GM19035 (cell line): Measurements from ENCODE around the gene CD300C.
"Not testable (repeated sequence)": the region's sequence is repeated elsewhere in the genome, so short reads cannot be mapped to it uniquely, and the experiment has no call there.

ENCODE experiments used
- ATAC-seq: cut with Tn5 transposase; IDR thresholded peaks from one replicate; pipeline ENCODE4 v1.9.1; 2021; ENCODE audit not compliant: unreplicated experiment

The CD300C gene

DNA sequence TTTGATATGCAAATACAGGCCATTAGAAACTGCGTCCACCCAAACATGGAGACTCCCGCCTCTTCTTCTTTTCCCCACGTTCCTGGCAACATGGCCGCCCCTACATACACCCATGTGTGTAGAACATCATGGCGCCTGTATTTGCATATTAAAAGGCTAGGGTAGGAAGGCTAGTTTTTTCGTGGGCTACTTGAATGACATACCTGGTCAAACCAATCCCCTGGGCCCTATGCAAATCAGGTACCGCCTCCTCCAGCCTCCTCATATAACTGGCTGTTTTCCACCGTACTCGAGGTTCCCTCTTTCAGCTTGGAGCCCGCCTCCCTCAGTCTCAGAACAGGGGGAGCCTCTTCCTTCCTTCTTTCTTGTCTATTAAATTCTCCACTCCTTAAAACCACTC lies 13.8 kb downstream of the CD300C start:
- ATAC-seq = no peak

DNA sequence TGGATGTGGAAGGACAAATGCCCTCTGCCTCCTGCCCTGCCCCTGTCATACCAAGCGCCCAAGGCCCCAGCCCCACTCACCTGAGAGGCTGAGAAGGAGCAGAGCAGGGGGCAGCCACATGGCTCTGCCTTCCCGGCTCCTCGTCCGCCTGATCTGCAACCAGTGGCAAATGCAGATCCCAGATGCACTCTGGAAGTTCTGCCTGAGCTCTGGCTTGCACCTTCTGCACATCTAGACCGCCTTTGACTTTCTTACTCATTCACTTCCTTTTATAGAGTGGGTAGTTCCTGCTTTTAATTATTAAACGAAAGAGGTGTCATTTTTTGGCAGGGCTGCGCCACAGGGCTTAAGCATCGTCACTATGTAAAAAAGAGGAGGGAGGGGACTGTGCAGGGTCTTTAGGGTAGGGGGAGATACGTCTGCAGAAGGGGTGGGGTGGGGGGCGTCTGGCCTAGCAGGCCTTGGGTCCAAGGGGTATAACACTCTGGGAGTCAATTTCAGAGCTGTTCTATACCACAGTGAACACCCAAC lies 14.6 kb downstream of the CD300C start, which contains the start of gene CD300LB:
CD300LB (minus strand) TSS at position 245 of the 531 bp plus-strand sequence; CDS start at position 120, 125 bp downstream.
- ATAC-seq = no peak

DNA sequence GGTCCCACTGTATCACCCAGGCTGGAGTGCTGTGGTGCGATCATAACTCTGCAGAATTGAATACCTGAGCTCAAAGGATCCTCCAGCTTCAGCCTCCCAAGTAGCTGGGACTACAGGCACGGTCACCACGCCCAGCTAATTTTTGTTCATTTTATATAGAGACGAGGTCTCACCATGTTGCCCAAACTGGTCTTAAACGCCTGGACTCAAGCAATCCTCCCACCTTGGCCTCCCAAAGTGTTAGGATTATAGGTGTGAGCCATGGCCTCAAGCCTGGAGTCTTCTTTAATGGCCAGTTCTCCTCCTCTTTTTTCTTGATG lies 15.1 kb downstream of the CD300C start:
- no peak for ATAC-seq

DNA sequence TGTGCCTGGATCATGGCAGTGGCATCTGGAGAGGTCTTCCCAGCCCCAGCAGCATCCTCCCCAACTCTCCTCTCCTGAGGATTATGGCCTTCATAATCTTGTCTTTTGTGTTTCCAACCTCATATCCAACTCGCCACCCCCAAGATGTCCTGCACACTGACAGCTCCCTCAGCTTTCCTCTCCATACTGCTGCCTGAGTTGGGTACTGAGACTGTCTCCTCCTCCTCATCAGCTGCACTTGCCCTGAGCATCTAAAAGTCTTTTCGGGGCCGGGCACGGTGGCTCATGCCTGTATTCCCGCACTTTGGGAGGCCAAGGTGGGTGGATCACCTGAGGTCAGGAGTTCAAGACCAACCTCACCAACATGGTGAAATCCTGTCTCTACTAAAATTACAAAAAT lies 16.7 kb downstream of the CD300C start:
- no peak for ATAC-seq

DNA sequence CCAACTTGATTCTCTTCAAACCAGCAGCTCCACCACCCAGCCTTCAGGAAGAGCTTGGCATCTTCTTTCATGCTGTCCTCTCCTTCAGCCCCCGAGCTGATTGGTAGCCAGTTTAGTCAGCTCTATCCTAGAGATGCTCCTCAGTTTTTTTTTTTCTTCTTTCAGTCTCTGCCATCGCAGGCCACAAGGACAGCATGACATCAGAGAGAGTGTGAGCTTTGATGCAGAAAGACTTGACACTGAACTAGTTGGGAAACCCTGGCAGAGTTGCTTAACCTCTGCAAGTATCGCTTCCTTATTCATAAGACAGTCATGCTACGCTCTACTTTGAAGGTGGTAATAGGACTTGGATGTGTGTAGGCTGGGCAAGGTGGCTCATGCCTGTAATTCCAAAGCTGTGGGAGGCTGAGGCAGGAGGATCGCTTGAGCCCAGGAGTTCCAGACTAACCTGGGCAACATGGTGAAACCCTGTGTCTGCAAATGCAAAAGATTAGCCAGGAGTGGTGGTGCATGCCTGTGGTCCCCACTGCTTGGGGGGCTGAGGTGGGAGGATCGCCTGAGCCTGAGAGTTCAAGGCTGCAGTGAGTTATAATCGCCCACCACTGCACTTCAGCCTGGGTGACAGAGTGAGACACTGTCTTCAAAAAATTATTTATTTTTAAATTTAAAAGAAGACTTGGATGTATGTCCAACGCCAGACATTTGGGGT lies 17.3 kb downstream of the CD300C start:
- ATAC-seq = no peak

DNA sequence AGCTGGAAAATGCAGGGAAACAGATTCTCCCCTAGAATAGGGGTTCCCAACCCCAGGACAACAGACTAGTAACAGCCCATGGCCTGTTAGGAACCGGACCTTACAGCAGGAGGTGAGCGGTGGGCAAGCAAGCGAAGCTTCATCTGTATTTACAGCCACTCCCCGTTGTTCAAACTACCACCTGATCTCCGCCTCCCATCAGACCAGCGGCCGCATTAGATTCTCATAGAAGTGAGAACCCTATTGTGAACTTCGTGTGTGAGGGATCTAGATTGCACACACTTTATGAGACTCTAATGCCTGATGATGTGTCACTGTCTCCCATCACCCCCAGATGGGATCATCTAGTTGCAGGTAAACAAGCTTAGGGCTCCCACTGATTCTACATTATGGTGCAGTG lies 18.2 kb downstream of the CD300C start:
- no peak for ATAC-seq

DNA sequence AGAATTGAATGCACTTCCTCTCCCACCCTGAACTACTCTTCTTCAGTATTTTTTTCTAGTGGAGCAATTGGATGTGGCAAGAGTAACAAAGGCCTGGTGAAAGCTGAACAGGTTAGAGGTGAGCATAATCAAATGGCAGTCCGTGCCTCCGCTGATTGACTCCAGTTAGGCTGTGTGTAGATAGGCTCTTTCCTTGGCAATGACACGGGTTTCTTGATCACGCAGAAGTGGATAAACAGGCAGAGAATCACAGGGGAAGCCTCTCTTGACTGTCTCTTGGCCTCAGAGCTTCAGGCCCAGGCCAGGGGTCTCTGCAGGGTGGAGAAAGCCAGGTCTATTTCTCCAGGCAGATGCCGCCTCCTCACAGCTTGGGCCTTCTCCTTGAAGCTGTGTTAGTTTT lies 18.8 kb downstream of the CD300C start:
- ATAC-seq = no peak

DNA sequence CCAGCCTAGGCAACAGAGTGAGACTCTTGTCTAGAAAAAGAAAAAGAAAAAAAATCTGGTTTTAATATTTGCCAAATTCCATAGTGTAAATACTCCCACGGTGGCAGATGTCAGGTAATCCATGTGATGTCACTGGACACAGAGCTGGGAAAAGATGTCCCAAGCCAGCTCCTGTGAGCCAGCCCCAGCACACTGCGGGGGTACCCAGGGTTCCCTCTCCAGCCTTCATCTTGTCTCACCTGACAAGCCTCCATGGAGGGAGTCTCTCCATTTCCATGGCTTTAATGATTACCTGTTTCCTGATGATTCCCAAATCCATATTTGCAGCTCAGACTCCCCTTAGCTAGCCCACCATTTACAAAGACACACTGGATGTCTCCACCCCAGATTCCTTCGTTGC lies 19.2 kb downstream of the CD300C start:
- no peak for ATAC-seq

DNA sequence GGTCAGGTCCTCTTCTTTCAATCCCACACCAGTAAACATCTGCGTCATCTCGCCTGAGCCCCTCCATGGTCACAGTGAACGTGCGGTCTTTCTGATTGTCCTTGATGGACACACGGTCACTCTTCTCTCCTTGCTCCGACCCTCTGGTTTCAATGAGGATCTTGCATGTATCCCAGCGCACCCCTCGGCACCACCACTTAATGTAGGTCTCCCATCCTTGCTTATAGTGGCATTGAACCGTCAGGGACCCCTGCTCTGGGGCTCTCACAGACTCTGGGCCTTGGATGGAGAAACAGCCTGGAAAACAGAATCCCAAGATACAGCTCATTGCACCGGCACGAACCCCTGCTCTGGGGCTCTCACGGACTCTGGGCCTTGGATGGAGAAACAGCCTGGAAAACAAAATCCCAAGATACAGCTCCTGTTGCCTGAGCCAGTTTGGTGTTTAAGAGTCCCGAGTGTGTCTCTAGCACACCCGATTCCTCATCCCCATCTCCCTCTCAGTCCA lies 20.1 kb downstream of the CD300C start:
- no peak for ATAC-seq

DNA sequence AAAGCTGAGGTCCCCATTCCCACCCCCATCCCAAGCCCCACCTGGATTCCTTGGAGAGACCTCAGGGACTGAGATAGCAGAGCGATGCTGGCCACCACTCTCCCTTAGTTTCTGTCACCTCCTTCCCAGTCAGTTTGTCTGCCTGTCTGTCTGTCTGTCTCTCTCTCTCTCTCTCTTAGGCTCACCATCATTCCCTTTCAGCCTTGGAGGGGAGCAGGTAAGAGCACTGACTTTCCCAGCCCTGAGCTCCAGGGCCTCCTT lies 20.5 kb downstream of the CD300C start:
- no peak for ATAC-seq

DNA sequence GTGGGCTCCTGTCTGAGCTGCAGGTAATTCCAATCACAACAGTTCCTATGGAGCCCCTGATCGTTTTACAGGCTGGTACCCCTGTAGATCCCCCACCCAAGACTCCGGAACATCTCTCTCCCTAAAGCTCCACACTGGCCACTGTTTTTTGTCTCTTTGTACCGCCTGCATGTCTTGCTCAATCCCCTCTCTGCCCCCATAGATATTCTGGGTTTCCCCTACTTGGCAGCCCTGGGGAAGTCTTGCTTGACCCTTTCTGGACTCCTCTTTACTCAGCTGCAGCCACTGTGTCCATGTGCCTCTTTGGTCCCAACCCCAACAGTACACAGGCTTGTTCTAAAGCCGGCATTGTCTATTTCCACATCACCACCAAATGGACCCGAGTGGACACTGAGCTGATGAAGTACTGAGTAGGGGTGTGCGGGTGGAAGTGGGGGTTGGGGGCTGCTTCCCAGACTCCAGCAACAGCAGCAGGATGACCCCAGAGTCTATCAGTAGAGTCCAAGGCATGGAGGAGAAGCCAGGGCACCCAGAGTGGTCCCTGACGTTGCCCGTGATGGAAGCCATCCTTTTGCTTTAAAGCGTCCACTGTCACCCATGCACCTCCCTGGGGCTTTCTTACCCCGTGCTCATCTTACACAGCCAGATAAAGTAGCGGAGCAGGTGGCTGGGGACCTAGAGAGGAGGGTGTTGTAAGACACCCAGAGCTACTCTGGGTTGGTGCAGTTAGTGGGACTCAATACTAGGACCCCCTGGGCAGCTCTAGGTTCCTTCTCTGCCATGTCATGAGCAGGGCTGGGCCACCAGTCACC lies 21.1 kb downstream of the CD300C start:
- no peak for ATAC-seq

DNA sequence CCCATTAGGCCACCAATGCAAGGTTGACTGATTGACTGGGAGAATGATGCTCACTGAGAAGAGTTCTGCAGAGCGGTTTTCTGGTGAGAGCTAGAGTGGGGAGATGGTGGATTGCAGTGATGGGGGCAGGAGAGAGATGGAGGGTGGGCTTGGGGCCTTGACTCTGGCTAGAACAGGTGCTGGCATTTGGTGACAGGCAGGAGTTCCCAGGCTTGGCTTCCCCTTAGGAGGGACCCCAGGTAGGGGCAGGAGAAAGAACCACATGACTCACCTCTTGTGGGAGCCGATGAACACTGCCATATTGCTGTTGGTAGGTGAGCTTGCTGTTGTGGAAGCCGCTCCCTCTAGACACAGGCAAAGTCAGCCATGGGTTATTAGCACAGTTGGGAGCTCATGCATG lies 22.6 kb downstream of the CD300C start:
- ATAC-seq = no peak

DNA sequence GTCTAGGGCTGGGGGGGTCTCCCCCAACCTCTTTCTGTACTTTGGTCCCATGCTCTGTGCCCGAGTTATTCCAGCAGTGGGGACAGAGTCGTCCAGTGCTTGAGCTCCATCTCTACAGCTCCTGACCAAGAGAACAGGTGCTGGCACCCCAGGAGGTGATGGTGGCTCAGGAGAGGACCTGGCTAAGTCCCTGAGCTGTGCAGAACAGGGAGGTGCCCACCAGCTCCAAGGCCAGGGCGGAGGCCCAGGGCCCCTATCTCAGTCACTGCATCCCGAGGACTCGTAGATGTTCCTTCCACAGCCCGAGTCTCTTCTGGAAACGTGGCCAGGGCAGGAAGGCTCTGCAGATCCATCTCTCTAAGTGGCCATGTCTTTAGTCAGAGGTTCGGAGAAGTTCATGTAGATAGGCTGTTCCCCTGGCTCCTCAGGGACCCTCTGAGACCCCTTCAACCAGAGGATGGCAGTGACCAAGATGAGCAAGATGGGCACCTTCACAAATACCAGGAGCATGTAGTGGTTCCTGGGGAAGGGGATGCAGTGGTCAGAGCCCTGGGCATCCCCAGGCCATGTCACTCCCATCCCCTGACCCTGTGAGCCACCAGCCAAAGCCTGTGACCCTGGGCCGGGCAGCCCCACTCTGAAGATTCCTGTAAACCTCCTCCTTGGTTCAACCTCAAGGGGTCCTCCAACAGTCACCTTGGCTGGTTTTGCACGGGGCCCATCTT lies 23.4 kb downstream of the CD300C start:
- no peak for ATAC-seq

DNA sequence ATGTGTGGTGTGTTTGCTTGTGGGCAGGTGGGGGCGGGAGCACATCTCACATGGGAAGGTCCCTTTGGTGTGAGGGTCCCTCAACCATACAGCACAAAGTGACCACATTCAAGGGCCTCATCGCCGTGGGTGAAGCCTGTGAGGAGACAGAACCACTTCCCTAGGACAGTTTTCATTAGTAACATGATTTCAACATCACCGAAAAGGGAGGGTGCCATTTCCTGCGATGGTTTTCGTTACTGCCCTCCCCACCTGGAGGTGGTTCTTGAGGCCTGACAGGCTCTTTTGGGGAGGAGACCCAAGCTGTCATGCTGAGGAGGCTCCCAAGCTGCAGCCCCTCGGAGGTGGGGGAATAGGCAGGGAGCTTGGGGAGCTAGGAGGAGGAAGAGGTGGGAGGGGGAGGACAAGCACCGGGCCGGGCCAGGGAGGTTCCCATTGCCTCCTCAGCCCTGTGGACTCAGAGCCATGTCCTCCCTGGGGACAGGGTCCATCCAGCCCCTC lies 24.2 kb downstream of the CD300C start:
- ATAC-seq = no peak

DNA sequence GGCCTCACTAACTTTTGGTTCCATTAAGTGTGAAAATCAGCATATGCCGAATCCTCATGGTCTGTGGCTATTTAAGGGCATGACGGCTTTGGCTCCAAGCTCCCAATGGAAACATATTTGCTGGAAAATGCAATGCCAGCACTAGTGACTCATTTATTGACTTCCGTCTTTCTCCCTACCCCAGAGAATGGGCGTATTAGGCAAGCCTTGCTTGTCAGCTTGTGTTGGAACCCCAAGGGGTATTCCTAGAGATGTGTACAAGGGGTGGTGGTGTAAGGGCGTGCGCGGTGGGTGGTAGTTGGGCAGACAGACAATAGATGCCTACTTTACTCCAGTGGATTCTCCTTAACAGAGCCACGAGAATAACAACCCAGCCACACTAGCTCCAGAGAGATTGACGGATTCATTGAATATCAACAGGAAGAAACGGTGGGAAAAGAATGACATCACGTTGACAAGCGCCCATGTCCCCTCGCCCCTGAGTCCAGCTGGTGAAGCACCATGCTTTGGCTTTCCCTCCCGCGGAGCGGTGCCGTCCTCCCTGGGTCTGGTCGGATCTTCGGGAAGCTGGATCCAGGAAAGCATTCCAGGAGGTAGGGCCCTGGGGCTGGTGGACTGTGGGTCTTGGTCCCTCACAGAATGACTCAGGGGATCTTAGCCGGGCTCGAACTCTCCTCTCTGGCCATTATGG lies 25.0 kb downstream of the CD300C start:
- no peak for ATAC-seq

DNA sequence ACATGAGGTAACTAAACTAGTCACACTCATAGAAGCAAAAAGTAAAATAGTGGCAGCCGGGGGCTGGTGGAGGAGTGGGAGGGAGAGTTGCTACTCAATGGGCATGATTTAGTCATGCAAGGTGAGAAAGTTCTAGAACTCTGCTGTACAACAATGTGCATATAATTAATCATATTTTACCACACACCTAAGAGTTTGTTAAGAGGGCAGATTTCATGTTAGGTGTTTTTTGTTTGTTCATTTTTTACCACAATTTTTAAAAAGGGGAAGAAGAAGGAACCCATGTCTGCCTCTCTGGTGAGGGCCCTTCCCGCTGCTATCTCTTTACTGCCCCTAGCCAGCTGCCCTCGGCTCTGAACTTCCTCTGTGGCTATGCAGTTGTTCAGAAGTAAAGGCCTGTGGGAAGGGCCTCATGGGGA lies 25.9 kb downstream of the CD300C start:
- no peak for ATAC-seq

DNA sequence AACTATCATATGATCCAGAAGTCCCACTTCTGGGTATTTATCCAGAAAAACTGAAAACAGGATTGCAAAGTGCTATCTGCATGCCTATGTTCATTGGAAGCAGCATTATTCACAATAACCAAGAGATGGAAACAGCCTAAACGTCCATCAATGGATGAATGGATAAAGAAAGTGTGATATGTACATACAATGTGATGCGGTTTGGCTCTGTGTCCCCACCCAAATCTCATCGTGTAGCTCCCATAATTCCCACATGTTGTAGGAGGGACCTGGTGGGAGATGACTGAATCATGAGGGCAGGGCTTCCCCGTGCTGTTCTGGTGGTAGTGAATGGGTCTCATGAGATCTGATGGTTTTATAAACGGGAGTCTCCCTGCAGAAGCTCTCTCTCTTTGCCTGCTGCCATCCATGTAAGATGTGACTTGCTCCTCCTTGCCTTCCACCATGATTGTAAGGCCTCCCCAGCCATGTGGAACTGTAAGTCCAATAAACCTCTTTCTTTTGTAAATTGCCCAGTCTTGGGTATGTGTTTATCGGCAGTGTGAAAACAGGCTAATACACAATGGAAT lies 27.4 kb downstream of the CD300C start:
- ATAC-seq = not testable (repeated sequence)

DNA sequence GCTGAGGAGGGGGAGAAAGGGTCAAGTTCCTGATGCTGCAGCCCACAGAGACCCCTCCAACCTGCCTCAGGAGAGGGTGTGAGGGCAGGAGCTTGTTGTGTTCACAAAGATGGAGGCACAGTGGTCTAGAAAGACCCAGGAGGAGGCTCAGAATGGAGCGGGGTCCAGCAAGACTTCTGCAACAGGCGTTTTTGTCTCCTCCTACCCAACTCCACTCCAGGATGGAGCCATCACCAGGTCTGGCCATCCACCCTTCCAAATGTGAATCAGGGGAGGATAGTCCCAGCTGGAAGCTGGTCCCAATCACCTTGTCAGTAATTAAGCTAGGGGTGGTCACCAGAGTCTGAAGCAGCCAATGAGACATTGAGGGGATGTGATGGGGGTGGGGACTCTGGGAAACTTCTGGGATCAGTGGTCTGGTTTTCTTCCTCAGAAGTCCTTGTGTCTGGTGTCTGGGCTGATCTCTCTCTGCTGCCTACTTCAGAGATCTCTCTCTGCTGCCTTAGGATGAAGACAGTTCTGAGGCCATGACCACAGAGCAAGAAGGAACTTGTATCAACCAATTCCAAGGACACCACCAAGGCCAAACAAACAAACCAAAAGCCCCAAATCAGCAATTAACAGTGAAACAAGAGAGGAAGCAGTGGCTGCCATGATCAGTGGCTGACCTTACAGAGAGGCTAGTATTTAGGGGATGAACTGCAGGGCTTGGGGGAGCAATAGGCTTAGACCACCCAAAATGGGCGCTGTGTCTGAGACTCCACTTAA lies 29.2 kb downstream of the CD300C start:
- ATAC-seq = no peak

DNA sequence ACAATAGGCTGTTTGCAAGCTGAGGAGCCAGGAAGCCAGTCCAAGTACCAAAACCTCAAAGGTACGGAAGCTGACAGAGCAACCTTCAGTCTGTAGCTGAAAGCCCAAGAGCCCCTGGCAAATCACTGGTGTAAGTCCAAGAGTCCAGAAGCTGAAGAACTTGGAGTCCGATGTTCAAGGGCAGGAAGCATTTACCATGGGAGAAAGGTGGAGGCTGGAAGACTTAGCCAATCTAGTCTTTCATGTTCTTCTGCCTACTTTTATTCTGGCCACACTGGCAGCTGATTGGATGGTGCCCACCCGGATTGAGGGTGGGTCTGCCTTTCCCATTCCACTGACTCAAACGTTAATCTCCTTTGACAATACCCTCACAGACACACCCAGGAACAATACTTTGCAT lies 30.0 kb downstream of the CD300C start:
- no peak for ATAC-seq
